Coronary artery (tissue), 2 donors: Measurements from ENCODE around the gene FAM209B.

ENCODE experiments used
- DNase-seq: peaks from one replicate; pipeline ENCODE4 v3.0.0-alpha.2; 2017; ENCODE audit warnings: low spot score
- H3K27ac ChIP-seq, 2 donors: fragments of 200-600 bp; sonication (generic); one replicate each; pipeline ENCODE4 v1.5.1; 2016 to 2019
- H3K4me3 ChIP-seq: fragments of 200-600 bp; sonication (generic); 2 replicates; pipeline ENCODE4 v1.5.1; 2016; ENCODE audit warnings: mild to moderate bottlenecking, moderate library complexity
- TF ChIP-seq, protein P1 (sequence below): fragments of 200-600 bp; sonication (generic); IDR thresholded peaks from one replicate; pipeline ENCODE4 v1.5.1; 2019; ENCODE audit warnings: antibody characterized with exemption

FAM209B gene

DNA sequence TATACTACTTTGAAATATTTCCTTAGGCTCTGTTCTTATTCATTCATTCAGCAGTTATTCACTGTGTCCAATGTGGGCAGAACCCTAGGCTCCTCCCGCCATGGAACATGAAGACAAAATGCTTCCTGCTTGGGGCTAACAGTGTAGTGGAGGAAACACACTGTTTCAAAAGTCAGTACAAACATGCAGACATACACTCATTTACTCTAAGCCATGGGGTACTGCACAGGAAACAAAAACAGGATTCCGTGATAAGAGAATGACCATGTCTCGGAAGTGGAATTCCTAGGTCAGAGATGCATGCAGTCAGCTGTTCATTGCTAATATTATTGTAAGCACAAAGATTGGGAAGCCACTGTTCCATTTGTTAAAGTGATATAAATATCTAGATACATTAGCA lies 26.9 kb upstream of the FAM209B start:
- no peak overlapping the region for H3K4me3 ChIP-seq
- TF ChIP-seq, protein P1, sequence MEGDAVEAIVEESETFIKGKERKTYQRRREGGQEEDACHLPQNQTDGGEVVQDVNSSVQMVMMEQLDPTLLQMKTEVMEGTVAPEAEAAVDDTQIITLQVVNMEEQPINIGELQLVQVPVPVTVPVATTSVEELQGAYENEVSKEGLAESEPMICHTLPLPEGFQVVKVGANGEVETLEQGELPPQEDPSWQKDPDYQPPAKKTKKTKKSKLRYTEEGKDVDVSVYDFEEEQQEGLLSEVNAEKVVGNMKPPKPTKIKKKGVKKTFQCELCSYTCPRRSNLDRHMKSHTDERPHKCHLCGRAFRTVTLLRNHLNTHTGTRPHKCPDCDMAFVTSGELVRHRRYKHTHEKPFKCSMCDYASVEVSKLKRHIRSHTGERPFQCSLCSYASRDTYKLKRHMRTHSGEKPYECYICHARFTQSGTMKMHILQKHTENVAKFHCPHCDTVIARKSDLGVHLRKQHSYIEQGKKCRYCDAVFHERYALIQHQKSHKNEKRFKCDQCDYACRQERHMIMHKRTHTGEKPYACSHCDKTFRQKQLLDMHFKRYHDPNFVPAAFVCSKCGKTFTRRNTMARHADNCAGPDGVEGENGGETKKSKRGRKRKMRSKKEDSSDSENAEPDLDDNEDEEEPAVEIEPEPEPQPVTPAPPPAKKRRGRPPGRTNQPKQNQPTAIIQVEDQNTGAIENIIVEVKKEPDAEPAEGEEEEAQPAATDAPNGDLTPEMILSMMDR, result no peak
- no peak overlapping the region for H3K27ac ChIP-seq
- DNase-seq, result no peak

GRCh38 chr20:56511926-56512325 lies 21.1 kb upstream of the FAM209B start:
- no peak overlapping the region for H3K4me3 ChIP-seq
- no peak for DNase-seq
- no peak overlapping the region for H3K27ac ChIP-seq
- TF ChIP-seq, protein P1, result no peak

- no peak overlapping the region for H3K27ac ChIP-seq
- TF ChIP-seq, protein P1, result no peak
- H3K4me3 ChIP-seq, result no peak overlapping the region
- DNase-seq, result no peak
Observed at GRCh38 chr20:56513161-56514150, 19.6 kb upstream of the FAM209B start.

DNA sequence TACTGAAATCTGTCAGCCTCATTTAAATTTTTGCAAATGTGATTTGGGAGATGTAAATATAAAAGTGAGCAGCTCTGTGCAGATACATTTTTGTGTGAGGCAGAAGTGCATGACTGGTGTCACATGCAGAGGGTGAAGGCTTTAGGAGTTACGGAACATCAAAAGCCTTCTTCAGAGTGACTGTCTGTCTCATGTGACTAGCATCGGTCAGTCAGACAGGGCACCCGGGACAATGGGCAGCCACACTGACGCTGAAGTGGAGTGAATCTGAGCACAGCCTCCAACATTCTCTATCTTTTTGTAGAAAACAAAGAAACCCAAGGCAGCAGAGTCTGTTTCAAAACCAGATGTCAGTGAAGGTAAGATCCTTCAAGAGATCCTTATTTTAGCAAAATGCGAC lies 16.4 kb upstream of the FAM209B start:
- H3K4me3 ChIP-seq, result no peak overlapping the region
- H3K27ac ChIP-seq, result no peak overlapping the region
- TF ChIP-seq, protein P1, result no peak
- DNase-seq, result no peak

- no peak overlapping the region for H3K27ac ChIP-seq
Observed at GRCh38 chr20:56517211-56517610, 15.8 kb upstream of the FAM209B start.

DNA sequence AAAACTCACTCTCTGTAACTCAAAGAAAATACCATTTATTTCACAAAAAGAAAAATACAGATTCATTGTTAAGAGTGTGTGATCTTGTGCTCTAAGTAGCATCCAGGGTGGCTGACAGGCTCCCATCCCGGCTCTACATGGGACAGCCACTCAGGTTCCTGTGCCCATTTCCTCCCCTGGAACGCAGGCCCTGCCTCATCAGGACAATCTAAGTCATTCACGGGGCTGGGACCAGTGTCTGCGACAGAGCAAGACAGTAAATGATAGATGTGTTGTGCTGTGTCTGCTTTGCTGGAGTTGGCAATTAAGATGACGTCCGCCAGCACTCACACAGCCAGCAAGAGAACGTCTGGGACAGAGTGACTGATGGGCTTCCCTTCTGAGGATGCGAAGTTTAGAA lies 15.4 kb upstream of the FAM209B start:
- TF ChIP-seq, protein P1, result no peak
- no peak for DNase-seq
- Histone ChIP-seq H3K27ac (no peak overlapping the region), H3K4me3 (no peak overlapping the region)

More at GRCh38 chr20:56517211-56517610, 15.8 kb upstream of the FAM209B start:
- no peak for DNase-seq
- H3K4me3 ChIP-seq, result no peak overlapping the region
- TF ChIP-seq, protein P1, result no peak

GRCh38 chr20:56518126-56518525 lies 14.9 kb upstream of the FAM209B start:
- no peak for DNase-seq
- TF ChIP-seq, protein P1, result no peak
- H3K4me3 ChIP-seq, result no peak overlapping the region
- no peak overlapping the region for H3K27ac ChIP-seq
